DMS153 (cell line): ENCODE results near the gene NEK6.

Source experiments
- DNase-seq: peaks from one replicate; lab custom pipeline; 2025; lab: John Stamatoyannopoulos, UW

NEK6 gene

GRCh38 chr9:124279531-124280175 lies 21.9 kb downstream of the NEK6 start:
- DNase-seq = no peak

GRCh38 chr9:124280176-124280691 lies 22.5 kb downstream of the NEK6 start:
- no peak for DNase-seq

GRCh38 chr9:124281931-124282371 lies 24.2 kb downstream of the NEK6 start:
- DNase-seq = no peak

- DNase-seq = no peak
Measured at GRCh38 chr9:124282442-124283227, 24.9 kb downstream of the NEK6 start.

- no peak for DNase-seq
Measured at GRCh38 chr9:124283228-124283814, 25.6 kb downstream of the NEK6 start.

GRCh38 chr9:124284237-124284831 lies 26.6 kb downstream of the NEK6 start:
- no peak for DNase-seq

GRCh38 chr9:124284940-124285441 lies 27.2 kb downstream of the NEK6 start:
- no peak for DNase-seq

- DNase-seq = no peak
Measured at GRCh38 chr9:124285490-124285889, 27.7 kb downstream of the NEK6 start.

- no peak for DNase-seq
Measured at GRCh38 chr9:124285903-124286291, 28.1 kb downstream of the NEK6 start.

- DNase-seq = no peak
Measured at GRCh38 chr9:124286292-124286931, 28.7 kb downstream of the NEK6 start.

GRCh38 chr9:124290053-124290591 lies 32.4 kb downstream of the NEK6 start:
- no peak for DNase-seq

GRCh38 chr9:124290743-124291554 lies 33.2 kb downstream of the NEK6 start:
- no peak for DNase-seq

GRCh38 chr9:124291801-124292396 lies 34.1 kb downstream of the NEK6 start:
- no peak for DNase-seq

GRCh38 chr9:124292696-124293593 lies 35.2 kb downstream of the NEK6 start:
- DNase-seq = no peak

GRCh38 chr9:124293718-124294506 lies 36.2 kb downstream of the NEK6 start:
- DNase-seq = no peak

- DNase-seq = no peak
Measured at GRCh38 chr9:124295159-124295794, 37.5 kb downstream of the NEK6 start.

- no peak for DNase-seq
Measured at GRCh38 chr9:124296094-124296493, 38.3 kb downstream of the NEK6 start.
